ENCODE measurements around the gene SLC16A9.

The SLC16A9 gene

GRCh38 chr10:59719374-59719773 lies 9.7 kb upstream of the SLC16A9 start:
- DNase-seq (ENCODE audit: low spot score): no peak

DNA sequence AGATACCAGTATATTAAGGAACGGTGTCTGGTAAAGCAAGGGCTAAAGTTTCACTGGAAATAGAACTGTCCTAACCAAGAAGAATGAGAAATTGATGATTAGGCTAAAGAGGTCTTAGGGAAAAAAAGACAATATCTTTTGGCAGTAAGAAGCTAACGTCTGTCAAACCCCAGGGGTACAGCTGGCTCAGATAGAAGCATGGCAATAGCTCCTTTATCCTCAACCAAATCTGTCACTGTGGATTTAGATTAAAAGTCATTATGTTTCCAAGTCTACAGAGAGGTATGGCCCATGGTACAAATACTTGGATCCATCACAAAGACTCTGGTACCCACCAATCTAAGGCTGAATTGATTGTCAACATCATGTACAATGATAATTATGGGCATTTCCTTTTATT lies 8.6 kb upstream of the SLC16A9 start:
- no peak for DNase-seq (ENCODE audit: low spot score)

DNA sequence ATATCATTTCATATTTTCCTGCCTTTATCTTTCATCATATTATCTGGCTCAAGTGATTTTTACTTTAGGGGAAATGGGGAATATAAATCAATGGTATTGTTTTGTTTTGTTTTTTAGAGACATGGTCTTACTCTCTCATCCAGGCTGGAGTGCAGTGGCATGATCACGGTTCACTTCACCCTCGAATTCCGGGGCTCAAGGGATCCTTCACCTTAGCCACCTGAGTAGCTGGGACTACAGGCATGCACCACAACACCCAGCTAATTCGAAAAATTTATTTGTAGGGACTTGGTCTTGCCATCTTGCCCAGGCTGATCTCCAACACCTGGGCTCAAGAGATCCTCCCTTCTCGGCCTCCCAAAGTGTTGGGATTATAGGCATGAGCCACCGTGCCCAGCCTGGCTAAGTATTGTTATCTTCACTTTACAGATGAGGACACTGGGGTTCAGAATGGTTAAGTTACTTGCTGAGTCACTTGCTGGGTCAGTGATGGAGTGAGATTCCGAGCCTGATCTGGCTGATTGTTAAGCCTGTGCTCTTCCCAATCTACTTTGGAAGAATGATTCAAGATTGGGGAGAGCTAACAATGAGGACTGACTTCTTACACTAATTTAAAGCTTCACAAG lies 3.7 kb upstream of the SLC16A9 start:
- DNase-seq (ENCODE audit: low spot score): no peak

- no peak for DNase-seq (ENCODE audit: low spot score)
Measured at GRCh38 chr10:59711871-59712494, 2.3 kb upstream of the SLC16A9 start.

DNA sequence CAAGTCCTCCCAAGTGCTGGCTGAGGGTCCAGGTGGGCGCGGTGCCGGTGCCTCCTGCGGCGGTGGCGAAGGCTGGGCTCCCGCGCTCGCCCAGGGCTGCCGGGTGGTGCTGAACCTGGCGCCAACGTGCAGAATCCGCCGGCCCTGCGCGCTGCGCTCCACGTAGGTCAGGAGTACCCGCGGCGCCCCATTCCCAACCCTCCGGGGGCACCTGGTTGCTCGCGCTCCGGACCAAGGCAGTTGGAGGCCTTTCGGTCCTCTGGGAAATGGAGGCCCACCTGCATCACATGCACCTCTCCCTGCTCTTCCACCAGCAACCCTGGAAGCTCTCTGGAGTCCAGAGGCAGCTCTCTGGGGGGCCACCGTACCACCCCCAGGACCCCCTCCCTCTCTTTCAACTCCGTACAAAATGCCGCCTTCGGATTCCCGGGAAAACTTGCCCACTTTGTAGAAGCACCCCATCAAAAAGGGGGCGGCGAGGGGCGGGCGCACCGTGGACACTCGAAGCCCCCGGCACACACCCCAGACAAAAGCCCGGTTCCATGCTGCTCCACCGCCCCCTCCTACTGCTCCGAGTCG lies 745 bp downstream of the SLC16A9 start:
- no peak for DNase-seq (ENCODE audit: low spot score)

DNA sequence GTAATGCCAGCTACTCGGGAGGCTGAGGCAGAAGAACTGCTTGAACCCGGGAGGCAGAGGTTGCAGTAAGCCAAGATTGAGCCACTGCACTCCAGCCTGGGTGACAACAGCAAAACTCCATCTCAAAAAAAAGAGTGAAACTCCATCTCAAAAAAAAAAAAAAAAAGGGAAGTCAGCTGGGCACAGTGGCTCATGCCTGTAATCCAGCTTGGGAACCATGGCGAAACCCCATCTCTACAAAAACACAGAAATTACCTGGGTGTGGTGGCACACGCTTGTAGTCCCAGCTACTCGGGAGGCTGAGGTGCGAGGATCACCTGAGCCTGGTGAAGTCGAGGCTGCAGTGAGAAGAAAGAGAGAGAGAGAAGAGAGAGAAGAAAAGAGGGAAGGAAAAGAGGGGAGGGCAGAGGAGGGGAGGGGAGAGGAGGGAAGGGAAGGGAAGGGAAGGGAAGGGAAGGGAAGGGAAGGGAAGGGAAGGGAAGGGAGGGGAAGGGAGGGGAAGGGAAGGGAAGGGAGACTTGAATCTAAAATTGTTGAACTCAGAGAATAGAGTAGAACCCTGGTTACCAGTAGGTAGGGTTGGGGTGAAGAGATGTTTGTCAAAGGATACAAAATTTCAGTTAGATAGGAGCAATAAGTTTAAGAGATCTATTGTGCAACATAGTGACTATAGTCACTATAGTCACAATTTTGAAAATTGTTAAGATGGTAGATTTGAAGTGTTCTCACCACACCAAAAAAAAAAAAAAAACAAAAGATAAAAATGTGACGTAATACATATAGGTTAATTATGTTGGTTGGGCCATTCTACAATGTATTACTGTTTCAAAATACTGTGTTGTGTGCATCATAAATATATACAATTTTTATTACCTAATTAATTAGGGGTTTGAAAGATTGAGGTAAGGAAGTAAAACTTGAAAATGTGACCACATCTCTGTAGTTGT lies 2.5 kb downstream of the SLC16A9 start:
- DNase-seq (ENCODE audit: low spot score): no peak

DNA sequence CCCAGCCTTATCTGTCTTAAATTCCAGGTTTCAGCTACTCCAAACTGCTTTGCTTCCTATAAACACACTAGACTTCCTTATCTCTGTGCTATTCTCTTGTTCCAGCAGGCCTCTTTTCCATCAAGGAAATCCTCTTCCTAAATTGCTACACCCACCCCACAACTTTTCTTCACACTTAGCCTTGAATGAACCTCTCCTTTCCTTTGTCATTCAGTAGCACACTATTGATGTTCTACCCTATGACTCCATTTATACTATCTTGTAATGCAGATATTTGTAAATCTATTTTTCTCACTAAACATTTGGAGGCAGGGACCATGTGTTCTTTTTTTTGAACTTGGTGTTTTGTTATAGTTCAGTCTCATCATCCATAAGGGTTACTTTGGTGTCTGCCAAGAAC lies 3.7 kb downstream of the SLC16A9 start:
- DNase-seq (ENCODE audit: low spot score): no peak

DNA sequence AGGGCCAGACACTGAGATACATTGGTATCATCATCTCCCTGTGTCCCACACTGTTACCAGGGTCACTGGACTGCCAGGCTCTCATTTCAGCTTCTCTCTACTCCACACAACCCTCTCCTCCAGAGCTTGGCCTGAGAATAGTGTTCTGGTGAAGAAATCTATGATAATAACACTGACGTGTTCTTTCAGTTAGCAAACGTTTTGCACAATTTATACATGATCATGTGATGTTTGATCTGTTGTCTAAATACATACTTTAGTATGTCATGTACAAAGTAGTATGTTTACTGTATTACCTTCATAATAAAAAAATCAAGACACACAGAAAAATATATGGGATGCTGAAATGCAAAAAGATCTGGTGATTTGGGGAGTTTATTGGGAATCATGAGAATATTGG lies 5.0 kb downstream of the SLC16A9 start:
- DNase-seq (ENCODE audit: low spot score): no peak

GRCh38 chr10:59702347-59702746 lies 7.3 kb downstream of the SLC16A9 start:
- no peak for DNase-seq (ENCODE audit: low spot score)

DNA sequence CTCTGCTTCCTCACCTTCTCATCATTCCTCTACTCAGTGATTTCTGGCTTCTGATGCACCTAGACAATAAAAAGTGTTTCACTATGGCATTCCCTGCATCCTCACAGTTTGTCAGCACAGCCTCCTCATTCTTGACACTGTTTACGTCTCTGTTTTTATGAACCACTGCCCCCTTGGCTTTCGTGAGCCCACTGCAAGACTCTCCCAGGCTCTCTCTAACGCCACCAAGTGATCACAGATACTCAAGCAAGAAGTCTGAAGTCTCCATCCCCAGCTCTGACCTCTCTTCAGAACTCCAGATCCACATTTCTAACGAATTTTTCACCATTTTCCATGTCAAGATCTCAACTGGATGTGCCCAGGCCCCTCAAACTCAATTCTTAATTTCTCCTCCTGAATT lies 8.9 kb downstream of the SLC16A9 start:
- no peak for DNase-seq (ENCODE audit: low spot score)

DNA sequence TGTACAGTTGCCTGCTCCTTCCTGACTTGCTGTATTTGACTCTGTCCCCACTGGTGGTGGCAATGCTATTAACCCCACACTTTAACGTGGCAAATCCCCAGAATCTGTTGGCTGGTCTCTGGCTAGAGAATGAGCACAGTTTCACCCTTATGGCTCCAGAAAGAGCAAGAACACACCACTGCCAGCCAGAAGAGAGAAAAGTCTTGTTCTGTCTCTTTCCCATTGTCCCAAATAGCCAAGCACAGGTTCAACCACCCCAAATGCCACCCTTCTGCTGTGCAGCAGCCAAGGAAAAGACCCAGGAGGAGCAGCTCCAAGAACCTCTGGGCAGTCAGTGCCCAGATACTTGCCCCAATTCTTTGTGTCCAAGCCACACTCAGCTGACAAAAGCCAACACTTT lies 11.3 kb downstream of the SLC16A9 start:
- DNase-seq (ENCODE audit: low spot score): no peak

DNA sequence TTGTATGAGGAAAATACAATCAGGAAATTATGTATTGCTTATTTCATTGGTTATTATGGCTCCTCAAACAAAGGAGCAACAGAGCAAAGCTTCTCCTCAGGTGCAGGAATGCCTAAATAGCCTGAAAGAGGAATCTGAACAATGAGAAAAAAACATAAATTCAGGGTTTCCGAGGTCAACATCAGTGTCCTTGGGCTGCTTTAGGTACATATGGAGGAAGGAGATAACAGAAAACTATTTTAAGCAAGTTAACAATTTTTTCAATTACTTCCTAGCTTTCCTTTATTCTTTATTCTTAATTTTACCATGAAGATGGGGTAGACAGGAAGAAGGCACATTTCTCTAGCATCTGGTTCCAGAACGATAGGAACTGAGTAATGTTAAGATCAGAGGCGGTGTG lies 14.0 kb downstream of the SLC16A9 start:
- DNase-seq (ENCODE audit: low spot score): no peak

DNA sequence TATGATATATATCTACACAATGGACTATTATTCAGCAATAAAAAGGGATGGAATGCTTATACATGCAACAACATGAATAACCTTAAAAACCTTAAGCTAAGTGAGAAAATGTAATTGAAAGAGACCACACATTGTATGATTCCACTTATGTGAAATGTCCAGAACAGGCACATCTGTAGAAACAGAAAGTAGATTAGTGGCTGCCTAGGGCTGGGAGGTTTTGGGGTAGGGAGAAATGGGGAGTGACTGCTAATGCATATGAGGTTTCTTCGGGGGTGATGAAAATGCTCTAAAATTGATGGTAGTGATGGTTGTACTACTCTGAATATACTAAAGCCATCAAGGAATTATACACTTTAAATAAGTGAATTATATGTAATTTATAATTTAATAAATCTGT lies 14.7 kb downstream of the SLC16A9 start:
- no peak for DNase-seq (ENCODE audit: low spot score)

DNA sequence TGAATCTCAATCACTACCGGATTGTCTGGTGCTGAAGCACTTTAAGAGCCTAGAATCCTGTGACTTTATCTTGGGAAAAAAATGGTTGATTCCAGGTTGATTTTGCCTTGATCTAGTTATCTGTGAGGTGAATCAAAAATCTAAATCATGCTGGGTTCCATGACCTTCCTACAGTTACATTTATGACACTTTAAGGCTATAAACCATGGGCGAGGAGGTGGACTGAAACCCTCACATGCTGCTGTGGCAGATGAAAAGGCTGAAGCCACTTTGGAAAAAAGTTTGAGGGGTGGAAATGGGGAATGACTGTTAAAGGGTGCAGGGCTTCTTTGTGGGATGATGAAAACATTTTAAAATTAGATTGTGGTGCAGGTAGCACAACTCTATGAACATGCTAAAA lies 17.5 kb downstream of the SLC16A9 start:
- DNase-seq (ENCODE audit: low spot score): no peak

DNA sequence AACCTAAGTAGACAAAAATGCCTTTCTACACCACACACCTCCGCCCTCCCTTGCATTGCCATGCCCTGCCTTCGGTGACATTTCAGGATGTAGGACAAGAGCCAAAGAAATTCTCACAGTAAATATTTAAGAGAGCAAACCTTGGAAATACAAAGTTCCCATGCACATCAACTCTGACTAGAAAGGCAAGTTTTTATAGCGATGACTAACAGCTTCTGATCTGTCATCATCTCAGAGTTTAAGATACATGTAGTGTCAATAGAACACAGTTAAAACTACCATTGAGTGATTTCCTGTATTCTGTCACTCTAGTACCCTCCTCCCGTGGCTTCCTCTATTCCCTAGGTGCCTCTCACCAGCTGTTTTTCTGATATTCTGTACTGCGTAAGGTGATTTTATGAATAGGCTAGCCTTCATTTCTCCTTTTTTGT lies 20.7 kb downstream of the SLC16A9 start:
- DNase-seq (ENCODE audit: low spot score): no peak

- DNase-seq (ENCODE audit: low spot score): no peak
Measured at GRCh38 chr10:59687657-59688056, 22.0 kb downstream of the SLC16A9 start.

DNA sequence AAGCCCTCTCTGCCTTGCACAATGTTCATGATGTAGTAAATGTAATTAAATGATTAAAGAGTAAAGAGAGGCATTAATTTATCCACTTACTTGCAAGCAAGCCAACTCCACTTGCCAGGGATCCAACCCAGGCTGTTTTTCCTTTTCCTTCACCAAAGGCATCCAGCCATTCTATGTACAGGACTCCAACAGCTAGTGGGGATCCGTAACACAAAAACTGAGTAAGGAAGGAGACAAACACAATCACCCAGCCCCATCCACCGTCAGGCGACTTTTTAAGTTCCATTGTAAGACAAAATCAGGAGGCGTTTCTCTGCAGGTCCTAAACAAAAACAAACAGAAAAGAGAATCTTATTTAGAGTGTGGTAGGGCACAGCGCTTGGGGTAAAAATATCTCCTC lies 25.6 kb downstream of the SLC16A9 start:
- DNase-seq (ENCODE audit: low spot score): no peak

DNA sequence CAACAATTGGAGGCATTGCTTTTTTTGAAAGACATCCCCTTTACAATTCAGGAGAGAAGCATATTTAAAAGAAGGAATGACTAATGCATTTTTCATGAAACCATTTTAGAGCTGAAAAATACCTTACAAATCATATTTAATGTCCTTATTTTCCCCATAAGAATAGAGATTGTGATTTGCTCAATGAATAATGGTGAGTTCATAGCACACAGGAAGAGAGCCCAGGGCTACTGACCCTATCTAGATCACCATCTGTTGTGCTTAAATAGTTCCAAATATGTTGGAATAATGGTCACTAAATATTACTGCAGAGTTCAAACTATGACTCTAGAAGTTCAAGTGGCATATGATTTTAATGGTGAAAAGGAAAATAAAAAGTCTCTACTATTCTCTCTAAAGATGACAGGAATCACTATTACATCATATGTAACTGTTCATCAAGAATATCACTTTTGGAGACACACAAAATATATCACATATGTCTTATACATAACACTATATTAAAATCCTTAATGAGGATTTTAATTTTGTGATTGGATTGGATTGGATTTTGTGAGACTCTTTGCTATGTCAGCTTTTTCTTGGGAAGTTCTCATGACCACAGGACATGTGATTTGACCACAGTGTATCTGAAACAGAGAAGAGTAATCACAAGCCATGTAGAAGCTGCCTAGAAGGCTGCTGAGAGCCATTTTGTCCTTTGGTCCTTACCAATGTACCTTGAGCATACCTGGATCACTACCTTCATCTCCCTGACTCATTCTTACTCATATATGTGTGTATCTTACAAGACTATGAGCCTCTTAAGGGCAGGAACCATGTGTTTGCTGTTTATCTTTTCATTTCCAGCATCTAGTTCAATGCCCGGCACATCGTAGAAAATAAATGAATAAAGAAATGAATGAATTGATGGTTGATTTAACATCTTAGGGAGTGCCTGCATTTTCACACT lies 26.4 kb downstream of the SLC16A9 start:
- peak; percentile 91 for DNase-seq (ENCODE audit: low spot score)

DNA sequence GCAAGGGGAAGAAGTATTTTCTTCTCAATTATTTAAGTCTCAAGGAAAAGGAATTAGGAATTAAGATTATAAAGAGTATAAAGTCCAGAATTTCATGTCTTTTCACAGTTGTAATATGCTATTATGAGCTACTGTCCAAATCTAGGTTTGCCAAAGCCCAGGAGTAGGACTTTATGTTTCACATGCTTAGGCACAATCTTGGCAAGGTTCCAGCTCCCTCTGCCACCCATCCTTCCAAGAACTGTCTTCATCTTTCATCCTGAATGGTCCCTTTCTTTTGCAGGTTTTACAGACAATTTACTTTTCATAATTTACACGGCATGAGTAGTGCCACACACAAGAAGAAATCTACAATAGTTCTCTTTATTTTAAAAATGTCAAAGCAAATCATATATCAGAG lies 29.5 kb downstream of the SLC16A9 start:
- DNase-seq (ENCODE audit: low spot score): no peak

- peak; percentile 49 for DNase-seq (ENCODE audit: low spot score)
Measured at GRCh38 chr10:59678884-59679301, 30.8 kb downstream of the SLC16A9 start.

GRCh38 chr10:59677253-59677831 lies 32.3 kb downstream of the SLC16A9 start:
- no peak for DNase-seq (ENCODE audit: low spot score)
